HG03342 (cell line): Measurements from ENCODE around the gene NEUROG1.

ENCODE experiments used
- ATAC-seq: cut with Tn5 transposase; IDR thresholded peaks from one replicate; pipeline ENCODE4 v1.9.1; 2021; ENCODE audit warnings: mild to moderate bottlenecking, moderate library complexity; ENCODE audit not compliant: unreplicated experiment

Gene NEUROG1, protein sequence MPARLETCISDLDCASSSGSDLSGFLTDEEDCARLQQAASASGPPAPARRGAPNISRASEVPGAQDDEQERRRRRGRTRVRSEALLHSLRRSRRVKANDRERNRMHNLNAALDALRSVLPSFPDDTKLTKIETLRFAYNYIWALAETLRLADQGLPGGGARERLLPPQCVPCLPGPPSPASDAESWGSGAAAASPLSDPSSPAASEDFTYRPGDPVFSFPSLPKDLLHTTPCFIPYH

DNA sequence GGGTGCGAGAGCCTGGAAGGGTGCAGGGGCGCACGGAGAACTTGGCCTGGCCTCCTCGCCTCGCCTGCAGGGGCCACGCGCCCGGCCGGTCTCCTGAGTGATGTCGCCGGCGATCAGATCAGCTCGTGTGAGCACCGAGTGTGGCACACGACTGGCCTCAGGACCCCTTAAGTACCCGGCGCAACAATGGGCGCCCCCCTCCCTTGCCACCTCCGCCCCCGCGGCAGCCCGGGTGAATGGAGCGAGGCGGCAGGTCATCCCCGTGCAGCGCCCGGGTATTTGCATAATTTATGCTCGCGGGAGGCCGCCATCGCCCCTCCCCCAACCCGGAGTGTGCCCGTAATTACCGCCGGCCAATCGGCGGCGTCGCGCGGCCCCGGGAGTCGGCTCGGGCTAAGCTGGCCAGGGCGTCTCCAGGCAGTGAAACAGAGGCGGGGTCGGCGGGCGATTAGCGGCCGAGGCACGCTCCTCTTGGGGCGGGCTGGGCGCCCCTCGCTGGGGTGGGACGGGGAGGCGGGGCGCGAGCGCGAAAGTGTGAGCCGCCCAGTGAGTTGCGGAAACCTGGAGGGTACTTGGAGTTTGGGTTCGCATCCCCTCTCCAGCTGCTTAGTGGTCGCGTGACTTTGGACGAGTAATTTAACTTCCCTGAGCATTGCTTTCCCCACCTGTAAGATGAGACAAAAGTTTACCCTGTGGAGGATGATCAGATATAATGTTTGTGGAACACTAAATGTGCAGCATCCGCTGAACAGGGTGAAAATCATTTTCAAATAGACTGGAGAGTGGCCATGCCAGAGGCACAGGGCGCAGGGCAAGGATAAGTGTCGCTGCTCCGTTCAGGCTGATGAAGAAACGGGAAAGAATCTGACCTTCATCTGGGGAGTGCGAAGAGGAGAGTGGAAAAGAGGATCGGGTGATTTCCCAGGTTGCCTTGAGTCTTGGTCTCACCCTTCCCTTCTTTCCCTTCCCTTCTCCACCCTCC is at the start of gene NEUROG1:
Gene NEUROG1, minus strand, starts transcription at position 145 of the 982 bp plus-strand sequence. CDS start 274 bp downstream, outside the sequence.
- no peak for ATAC-seq

DNA sequence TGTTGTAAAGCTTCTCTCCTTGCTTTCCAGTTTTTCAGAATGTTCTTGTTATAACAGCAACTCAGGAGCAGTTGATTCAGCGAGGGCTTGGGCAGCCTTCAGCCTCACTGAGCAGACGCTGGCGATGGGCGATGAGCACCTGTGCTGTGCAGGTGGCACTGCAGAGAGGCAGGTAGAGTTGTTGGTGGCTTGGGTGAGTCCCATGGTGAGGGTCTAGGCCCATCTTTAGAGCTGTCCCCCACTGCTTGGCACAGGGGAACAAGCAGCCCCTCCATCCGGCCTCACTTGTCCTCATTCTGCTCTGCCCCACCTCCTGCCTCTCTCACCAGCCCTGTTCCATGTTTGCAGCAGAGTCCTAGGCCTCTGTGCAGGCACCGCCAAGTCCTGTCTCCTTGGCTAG is 49.2 kb upstream of the NEUROG1 start:
- no peak for ATAC-seq

DNA sequence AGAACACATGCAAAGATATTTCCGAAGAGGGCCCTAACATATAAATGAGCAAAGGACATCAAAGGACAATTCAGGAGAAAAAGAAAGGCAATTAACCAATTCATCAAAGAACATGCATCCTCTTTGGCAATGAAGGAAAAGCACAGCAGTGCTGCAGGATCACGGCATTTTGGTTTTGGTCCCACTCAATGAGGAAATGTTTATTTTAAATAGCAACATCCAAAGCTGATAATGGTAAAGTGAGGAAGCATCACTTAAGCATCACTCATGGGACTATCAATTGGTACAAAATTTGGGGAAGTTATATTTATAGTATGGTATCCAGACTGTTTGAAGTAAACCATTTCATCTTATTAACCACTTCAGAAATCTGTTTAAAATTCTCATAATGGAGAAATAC is 48.5 kb upstream of the NEUROG1 start:
- no peak for ATAC-seq

DNA sequence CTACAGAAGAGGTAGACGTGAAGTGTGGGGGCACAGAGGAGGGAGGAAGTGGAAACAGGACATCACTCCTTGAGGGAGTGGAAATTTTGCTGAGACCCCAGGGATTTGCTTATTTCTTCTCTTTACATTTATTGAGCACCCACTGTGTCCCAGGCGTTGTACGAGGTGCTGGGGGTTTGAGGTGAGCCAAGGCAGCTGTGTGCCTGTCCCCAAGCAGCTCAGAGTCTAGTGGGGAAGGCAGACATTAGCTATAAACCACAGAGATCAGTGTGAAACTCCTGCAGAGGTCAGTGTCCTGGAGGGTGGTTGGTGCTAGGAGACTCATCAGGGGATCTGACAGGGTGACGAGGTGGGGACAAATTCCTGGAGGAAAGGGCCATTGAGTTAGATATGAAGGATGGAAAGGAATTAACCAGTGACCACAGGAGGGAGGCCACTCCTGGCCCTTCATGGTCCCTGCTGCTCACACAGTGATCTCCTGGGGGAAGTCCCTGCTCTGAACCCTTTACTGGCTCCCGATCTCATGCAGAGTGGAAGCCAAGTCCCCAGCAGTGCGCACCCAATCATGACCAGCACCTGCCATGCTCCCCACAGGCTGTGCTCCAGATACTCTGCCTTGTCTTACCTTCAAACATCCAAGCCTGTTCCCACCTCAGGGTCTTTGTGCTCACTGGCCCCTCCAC is 46.5 kb upstream of the NEUROG1 start:
- no peak for ATAC-seq

DNA sequence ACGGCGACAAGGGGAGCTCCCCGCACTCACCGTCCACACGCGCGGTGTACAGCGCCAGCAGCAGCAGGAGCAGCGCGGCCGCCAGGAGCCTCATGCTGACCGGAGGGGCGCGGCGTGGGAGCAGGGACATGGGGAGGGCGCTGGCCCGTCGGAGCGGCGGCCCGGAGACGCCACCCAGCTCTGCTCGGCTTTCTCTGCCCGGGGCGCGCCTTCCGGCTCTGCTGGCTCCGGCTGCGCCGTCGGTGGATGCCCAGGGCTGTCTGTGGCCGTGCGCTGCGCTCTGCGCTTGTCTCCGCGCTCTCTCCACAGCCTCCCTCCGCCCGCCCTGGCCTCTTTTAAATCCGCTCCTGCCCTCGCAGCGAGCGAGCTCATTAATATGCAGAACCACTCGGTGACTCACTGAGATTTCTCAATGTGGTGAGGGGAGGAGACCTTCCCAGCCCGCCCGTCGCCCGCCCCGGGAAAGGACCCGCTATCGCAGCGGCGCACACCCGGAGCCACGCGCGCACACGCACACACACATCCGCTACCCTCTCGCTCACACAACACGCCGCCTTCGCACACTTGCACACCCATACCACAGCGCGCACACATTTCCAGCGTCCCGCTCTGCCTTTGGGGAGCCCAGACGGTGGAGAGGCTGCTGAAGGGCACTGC is 43.0 kb upstream of the NEUROG1 start, which contains the start of gene CXCL14:
Gene CXCL14, minus strand, starts transcription at position 307 of the 657 bp plus-strand sequence. Its CDS starts 213 bp downstream, at position 94.
- no peak for ATAC-seq

DNA sequence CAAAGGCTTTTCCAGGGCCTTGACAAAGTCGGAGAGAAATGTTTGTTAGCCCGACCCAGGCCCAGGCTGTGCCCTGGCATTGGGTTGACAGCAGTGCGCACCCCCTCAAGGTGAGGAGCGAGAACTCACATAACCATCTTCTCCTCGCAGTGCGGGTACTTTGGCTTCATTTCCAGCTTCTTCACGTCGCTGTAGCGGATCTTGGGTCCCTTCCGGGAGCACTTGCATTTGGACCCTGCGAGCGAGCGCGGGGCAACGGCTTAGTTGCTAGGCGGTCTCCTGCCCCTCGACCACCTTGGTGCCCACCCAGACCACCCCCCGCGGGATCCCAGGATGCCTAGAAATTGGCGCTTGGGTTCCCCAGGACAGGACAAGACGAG is 42.5 kb upstream of the NEUROG1 start:
- no peak for ATAC-seq

DNA sequence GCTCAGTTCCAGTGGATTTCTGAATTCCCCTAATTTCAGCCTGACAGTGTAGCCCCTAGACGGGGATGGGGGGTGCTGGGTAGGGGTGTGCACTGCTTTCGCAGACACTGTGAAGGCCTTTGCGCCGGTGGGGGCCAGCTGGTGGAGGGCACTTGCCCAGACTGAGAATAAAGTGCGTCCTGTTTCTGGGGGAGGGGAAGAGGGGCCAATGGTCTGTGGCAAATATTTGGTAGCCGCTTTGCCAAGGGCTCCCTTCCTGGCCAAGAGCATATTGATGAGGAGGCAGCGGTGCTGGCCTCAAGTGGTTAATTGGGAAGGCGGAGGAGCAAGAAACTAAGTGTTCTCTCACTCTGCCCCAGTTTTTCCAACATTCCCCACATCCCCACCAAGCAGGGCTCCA is 41.7 kb upstream of the NEUROG1 start:
- no peak for ATAC-seq

DNA sequence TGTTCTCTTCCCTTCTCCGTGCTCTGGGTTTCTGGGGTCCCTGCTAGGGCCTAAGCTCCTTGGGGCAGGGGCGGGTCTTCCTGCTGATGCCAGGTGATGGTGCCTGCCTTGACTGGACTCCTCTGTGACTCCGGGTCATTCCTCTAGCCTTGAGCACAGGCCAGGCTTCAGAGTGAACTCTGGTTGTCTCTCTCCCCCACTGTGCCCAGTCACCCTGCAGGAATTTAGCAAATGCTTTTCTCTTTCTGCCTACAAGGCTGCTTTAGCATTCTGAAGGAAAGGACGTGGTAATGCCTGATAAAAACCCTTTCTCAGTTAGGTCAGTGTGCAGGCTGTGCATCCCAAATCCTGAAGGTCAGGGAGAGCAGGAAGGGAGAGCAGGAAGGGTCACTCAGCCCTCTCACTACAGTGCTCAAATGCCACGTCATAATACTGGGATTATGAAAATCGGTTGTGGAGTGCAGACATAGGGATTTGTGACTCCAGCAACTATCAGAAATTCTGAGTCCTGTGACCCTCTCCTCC is 40.4 kb upstream of the NEUROG1 start:
- ATAC-seq, result no peak

DNA sequence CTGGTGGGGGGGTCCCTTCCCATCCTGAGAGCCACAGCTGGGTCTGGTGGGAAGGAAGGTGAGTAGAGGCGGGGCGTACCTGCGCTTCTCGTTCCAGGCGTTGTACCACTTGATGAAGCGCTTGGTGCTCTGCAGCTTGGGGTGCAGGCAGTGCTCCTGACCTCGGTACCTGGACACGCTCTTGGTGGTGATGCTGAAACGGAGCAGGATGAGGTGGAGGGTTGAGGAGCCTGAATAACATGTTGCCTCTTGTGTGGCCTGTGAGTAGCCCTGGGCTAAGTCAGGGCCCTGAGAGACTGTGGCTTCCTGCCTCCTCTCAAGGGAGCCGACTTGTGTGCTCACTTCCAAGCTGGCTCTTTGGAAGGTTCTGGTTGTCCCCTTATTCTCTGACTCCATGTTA is 38.7 kb upstream of the NEUROG1 start:
- no peak for ATAC-seq

DNA sequence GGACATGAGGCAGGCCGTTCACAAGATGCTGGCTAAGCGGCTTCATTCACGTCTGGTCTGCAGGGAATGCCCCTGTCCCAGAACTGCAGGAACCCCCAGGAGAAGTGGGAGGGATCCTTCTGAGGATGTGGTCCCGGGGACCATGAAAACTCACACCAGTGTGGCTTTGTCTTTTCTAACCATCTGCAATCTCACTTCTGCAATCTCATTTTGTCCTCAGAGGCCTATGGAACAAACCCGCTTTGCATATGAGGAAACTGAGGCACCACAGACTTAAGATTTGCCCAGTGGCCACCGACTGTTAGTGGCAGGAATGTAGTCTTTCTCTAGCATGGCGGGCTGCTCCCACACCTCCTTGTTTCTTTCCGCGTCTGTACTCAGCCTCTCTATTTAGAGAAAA is 36.1 kb upstream of the NEUROG1 start:
- no peak for ATAC-seq

DNA sequence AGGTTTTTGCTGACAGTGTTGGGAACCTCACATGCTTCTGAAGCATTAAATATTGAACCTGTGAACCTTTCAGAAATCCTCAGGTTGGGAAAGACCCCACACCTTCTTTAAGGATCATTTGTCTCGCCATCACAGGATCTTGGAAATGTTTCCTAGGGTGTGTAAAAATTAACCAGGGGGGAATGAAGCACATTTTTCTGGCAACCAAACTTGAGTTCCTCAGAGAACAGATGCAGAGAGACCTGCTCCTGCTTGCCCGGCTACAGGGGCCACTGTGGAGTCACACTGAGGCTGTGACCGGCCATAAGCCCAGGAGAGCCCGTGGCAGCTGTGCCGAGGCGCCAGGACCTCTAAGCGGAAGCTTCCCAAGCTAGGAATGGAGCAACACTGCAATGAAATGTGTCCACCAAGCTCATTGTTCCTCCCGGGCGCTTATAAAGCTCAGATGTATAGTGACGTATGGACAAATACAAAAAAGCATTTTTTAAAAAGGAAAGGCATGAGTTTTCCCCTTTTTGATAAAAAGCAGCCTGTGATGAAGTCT is 35.4 kb upstream of the NEUROG1 start:
- ATAC-seq, result no peak

DNA sequence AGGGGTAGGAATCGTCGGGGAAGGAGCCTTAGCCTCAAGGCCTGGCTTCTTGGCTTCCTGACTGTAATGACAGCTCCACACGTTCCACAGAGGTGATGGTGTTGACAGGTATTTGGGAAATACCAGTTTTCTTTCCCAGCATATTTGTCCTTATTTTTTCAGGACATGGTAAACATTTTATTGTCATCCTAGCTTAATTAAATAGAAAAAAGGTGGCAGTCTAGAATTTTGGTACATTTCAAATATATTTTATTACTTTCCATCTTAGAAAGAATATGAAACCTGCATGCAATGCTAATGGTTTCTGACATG is 34.6 kb upstream of the NEUROG1 start:
- ATAC-seq, result no peak

DNA sequence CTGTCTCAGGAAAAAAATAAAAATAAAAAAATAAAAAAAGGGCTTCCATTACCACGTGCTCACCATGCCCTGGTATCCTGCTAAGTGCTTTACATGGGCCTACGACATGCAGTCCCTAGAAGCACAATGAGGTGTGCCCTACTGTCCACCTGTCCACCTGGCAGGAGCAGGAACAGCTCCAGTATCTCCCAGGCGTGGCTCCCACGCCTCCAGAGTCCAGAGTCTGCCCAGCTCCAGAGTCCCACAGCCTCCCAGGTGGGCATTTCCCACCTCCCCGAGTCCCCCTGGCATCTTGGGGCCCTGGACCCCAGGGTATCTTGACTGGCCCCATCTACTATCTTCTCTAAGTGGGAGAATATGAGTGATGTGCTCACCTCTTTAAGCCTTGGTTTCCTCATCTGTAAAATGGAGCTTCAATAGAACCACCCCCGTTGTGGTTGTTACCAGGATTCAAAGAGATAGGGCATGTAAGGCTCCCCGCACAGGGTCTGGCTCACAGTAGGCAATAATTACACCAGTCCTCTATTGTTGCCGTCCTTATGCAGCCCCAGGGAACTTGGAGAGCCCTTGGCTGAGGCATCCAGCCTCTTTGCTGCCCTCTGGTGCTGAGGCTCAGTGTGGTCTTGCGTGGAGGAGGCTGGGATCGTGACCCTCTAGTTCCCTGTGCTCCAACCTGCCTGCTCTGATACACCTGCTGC is 34.1 kb upstream of the NEUROG1 start:
- no peak for ATAC-seq

DNA sequence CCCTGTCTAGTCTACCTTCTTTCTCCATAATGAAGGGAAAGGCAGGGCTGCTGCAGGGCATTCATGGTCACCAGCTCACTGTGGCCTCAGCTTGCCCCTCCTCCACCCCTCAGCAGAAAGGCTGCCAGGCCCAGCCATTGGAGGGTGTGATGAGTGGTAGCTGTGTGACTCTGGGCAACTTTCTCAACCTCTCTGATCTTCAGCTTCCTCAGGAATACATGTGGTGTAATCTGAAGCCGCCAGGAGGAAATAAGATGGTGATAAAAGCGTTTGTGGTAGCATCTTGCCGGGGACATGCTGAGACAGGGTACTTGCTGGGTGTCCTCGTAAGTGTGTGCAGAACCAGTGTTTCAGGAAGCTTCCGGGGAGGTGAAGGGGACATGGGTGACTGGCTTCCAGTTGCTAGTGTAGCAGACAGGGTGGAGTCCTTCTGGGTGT is 33.2 kb upstream of the NEUROG1 start:
- ATAC-seq, result no peak

DNA sequence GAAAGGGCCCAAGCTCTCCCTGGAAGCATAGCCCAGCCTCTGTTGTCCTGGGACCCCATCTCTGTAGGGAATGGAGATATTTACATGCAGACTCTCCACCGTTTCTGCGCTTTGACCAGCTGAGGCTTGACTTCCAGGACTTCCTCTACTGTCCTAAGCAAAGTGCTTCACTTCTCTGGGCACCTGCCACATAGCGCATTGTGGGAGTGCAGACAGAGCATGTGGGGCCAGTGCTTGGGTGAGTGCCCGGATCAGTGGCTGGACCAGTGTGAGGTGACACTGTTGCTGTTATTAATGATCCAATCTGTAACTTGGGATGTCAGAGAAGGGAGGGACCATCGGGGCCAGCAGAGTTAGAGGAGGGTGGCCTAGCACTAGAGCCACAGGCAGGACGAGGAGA is 32.5 kb upstream of the NEUROG1 start:
- no peak for ATAC-seq

DNA sequence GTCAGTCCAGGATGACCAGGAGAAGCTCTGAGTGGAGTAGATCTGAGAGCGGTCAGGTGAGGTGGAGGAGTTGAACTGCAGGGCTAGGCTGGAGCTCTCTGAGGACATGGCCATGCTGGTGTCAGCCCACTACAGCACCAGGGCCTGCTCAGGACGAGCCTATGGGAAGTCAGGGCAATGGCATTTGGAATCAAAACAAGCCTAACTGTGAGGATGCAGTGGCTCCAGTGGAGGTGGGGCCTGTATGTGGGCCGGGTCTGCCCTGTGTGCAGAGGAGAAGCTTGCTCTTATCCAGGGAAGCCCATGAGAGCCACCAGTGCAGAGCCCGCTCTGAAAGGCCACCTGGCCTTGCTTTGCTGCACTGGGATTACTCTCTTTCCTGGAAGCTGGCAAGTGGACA is 31.9 kb upstream of the NEUROG1 start:
- ATAC-seq, result no peak

DNA sequence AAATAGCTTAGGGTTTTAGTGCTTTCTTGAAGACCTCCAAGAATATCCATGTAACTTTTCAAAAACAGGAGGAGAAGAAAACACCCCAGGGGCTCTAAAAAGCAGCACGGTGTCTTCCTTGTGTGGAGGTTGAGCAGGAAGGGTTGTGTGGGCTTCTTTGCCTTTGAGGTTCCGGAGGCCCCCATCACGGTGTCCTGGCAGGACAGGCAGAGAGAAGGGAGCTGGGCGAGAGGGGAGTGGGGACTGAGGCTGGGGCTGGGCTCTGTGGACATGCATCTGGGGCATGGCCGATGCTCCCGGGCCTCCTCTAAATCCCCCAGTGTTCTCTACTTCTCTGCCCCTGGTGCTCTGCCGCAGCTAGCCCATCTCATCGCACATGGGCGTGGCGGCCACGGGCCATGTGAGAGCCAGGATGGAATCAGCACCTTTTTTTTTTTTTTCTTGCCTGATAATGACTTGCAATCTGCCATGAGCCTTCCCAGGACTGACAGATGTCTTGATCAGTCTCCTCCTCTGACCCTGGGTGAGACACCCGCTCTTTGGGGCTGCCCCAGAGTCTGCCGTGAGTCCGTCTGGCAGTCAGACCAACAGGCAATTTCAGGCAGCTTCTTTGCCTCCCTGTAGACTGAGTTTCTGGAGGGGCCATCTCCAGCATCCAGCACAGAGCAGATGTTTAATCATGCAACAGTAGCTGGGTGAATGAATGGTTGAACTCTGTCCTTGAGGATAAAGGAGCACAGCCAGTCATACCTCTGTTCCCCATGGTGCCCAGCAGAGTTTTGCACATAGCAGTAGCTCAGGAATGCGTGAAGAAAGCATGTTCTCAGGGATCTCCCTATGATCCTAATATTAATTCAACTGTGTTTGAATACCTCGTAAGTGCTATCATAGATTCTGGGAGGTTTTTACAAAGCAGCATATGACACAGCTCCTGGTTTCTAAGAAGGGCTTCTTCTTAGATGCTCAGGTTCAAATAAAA is 30.9 kb upstream of the NEUROG1 start:
- no peak for ATAC-seq

DNA sequence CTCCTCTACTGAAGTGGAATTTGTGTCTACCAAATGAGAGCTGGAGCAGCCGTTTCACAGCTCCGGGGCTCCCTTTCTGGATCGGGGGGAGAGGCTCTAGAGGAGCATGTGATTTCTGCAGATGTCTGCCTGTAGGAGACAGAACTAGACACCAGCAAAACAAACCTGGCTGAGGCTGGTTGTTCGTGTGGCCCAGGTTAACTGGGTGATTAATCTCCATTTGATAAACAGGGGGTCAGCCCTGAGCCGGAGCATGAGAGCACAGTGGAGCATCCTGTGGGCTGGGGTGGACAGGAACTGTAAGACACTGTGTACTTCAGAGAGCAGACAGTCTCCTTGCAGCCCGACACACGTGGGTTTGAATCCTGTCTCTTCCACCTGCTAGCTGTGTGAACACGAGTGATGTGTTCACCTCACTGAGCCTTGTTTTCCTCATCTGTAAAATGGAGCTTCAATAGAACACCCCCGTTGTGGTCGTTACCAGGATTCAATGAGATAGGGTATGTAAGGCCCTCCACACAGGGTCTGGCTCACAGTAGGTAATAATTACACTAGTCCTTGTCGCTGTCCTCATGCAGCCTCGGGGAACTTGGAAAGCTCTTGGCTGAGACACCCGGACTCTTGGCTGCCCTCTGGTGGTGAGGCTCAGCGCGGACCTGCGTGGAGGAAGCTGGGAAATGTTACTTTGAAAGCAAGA is 30.1 kb upstream of the NEUROG1 start:
- ATAC-seq, result peak; percentile 48
